NCI-H226 (cell line): ENCODE data around the gene IFNL3.
A peak's percentile ranks its signal among the peaks of the same experiment; 100 is the strongest.

ENCODE experiments used
- DNase-seq: peaks from one replicate; pipeline ENCODE4 v3.0.0-alpha.2; 2015

IFNL3 gene

DNA sequence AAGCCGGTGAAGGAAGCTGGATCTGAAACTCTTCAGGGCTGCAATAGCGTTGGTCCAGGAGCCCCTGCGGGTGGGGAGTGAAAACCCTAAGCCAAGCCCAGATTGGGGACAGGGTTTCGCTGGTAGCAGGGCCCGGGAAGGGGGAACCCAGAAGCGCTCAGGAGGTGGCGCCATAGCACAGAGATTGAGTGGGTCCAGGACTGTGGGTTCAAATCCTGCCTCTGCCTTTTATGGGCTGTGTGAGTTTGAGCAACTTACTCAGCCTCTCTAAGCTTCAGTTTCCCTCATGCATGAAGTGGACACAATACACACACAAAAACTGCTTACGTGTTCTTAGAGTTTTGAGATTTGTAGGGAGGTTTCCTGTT lies 32.4 kb downstream of the IFNL3 start:
- DNase-seq: no peak

DNA sequence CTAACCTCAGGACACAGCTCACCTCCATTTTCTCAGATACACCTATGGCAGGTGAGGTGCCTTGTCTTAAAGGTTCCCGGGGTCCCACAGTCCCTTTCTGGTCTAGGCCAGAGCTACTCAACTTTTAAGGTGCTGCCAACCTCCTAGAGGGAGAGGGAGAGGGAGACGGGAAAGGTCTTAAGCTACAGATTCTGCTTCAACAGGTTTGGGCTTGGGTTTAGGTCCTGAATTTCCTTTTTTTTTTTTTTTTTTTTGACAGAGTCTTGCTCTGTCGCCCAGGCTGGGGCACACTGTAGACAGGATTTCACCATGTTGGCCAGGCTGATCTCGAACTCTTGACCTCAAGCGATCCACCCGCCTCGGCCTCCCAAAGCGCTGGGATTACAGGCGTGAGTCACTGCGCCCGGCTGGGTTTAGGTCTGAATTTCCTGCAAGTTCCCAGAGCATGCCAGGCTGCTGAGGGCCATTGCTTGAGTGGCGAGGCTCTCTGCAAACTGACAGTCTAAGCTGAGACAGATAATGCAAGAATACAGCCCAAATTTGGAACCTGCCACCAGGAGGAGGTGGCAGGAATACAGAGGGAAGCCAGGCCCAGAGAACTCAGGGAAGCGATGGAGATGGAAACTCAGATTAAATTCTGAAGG lies 33.0 kb downstream of the IFNL3 start:
- no peak for DNase-seq

DNA sequence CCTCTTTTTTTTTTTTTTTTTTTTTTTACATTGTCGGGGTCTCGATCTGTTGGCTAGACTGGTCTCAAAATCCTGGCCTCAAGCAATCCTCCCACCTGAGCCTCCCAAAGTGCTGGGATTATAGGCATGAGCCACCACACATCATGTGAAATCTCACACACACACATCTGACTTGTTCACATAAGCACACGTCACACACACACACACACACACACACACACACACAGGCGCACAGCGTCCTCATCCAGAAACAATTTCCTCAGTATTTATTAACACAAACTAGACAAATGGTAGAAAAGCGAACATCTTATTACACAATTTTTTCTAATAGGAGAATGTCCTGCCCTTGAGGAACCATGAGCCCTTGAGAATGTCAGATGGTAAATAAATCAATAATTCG lies 35.6 kb downstream of the IFNL3 start:
- DNase-seq: no peak

DNA sequence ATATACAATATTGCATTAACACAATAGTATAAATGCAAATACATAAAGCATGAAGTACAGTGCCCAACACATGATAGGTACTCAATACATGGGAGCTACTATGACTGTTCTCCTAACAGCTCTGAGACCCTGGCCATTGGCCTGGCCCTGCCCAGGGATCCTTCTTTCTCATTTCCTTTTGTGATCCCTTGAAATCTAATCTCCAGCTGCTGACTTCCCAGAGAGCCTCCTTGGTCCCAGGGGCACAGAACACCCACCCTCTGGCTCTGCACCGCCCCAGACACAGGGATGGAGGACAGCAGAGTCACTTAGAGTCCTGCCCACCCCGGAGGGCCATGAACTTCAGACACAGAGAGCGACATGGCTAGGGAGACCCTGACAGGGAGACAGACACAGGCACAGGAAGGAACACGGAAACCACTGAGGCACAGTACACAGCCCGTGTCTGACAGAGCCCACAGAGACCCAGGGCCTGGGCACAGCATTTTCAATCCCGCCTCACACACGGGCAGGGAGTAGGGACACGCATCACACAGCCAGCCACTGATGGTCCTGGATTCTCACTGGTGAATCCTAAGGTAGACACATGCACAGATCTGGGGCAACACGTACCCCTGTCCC lies 36.5 kb downstream of the IFNL3 start:
- DNase-seq: no peak

DNA sequence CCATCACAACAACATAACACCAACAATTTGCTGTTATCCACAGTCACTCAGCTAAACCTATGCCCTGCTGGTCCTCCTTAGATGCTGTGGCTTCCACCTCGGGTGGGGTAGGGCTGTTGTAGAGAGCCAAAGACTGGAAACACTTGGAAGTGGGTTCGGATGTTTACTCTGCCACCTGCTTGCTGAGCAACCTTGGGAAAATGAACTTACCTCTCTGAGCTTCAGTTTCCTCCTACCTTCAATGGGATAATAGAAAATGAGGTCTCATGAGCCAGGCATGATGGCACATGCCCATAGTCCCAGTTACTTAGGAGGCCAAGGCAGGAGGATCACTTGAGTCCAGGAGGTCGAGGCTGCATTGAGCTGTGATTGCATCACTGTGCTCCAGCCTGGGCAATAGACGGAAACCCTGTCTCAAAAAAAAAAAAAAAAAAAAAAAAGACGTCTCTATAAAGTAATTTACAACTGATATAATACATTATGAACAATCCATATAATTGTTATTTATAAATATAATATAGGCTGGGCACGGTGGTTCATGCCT lies 37.4 kb downstream of the IFNL3 start:
- no peak for DNase-seq

DNA sequence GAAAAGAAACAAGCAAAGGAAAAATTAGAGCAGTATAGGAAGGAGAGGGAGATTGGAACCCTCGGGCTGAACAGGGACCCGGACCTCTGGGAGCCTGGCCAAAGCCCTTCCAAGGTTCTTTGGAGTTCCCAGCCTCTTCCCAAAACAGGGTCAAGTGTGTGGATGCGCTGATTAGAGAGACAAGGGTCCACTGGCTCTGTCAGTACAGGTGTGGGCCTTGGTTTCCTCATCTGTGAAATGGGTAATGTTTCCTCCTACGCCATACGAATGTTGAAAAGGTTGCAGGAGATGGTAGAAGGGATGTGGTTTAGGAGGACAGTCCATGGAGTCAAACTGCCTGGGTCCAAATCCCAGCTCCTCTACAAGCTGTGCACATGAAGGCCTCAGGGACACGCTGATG lies 38.7 kb downstream of the IFNL3 start:
- DNase-seq: no peak

DNA sequence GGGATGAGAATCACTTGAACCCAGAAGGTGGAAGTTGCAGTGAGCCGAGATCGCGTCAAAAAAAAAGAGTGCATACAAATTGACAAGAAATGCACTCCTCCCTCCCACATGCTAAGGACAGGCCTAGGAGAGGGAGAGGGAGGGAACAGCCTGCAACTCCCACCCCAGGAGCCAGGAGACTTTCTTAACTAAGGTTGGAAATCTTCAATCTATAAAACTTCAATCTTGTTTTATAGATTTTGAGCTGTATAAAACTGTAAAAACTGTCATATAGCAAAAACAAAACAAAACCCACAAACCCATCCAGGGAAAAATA lies 39.4 kb downstream of the IFNL3 start:
- DNase-seq: no peak

DNA sequence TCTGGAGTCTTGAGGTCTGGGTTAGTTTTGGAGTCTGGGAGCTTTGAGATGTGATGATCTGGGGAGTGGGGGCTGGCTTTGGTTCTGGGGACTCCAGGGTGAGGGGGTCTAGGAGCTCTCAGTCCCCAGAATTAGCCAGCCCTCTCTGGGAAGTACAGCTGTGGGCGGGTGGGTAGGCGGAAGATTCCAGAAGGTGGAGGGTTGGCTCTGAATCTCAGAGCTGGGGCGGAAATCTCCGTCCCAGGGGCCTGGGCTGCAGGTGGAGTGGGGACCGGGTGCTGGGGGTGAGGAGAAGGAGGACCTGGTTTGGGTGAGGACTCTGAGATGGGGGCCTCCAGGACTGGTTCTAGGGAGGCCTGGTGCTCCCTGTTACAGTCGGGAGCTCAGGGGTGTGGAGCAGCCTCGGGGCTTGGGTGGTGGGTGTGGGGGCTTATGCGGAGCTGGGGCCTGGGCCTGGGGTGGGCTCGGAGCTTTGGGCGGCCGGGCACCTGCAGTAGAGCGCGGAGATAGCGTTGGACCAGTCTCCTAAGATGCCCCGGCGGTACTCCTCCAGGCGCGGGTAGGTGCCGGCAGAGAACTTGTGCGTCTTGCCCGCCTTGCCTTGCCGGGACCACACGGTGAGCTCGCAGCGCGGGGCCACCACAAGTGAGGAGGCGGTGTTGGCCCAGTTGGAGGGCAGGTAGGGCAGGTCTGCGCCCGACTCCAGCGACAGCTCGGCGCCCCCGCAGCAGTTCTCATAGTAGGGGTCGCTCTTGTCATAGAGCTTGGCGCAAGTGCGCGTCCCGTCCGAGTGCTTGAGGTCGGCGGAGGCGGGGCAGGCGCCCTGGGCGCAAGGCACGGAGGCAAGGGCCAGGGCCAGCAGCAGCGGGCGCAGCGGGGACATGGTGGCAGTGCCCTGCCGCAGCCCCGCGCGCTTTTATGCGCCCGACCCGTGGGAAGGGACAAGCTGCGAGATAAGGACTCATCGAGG lies 41.1 kb downstream of the IFNL3 start, which contains the start of gene SYCN:
TSS of gene SYCN (minus strand) at position 892 of the 970 bp plus-strand sequence. CDS start at position 883, 9 bp downstream.
- DNase-seq: no peak

DNA sequence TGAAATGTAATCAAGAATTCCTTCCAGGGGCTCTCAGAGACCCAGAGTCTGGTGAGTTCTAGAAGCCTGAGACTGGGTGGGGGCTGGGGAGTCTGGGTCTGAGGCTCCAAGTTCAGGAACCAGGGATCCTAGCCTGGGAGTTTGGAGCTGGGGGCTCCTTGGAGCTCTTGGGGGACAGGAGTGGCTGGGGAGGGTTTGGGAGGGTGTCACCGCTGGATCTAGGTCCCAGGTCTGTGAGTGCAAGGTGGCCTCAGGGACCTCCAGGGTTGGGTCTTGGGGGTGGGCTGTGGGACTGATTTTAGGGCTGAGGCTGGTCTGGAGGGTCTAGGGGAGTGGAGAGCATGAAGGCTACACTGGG lies 41.8 kb downstream of the IFNL3 start:
- DNase-seq: no peak

DNA sequence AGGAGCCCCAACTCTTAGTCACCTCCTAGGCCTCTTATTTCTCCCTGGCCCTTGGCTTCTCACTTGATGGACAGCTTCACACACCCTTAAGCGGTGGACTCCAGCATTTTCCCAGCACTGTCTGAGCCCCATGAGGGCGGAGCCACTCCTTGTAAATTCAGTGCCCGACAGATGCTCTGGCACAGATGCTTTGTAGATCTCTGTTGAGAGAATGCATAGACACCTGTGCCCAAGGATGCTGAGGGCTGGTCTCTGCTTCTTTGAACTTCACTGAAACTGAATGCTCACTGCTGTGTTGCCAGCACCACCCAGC lies 44.0 kb downstream of the IFNL3 start:
- DNase-seq: no peak

DNA sequence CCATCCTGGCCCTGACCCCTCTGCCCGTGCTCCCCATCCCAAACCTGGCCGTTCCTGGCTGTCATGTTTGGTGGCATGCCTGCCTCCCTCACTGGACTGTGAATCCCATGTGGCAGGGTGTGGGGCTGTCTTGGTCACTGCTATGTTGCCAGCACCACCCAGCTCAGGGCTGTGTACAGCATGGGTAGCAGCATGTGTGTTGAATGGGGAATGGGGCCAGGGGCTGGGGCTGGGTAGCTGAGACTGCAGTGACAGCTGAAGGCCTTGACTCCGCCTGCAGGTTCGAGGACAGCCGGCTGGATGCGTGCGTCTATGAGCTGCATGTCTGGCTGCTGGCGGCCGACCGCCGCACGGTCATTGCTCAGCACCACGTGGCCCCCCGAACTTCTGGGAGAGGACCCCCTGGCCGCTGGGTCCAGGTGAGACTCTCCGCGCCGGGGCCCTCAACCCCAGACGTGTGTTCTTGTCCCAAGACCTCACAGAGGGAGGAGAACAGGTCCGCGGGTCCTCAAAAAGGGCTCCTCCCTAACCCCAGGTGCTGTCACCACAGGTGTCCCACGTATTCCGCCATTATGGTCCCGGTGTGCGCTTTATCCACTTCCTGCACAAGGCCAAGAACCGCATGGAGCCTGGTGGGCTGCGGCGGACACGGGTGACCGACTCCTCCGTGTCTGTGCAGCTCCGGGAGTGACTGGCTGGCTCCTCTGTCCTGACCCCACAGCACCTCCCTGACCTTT lies 44.6 kb downstream of the IFNL3 start:
- DNase-seq: no peak

DNA sequence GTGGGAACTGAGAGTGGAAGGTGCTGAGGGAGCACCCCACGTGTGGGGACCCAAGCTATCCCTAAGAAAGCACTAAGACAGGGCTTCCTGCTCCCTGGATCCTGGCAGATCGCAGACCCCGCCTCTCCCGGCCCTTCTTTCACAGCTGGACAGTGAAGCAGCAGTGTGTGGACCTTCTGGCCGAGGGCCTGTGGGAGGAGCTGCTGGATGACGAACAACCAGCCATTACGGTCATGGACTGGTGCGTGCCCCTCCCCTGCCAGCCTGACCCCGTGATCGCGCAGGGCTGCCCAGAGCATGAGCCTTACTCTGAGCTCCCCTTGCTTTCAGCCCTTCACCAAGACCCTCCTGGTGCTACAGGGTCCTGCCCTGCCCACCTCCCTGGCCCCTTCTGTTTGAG lies 45.8 kb downstream of the IFNL3 start:
- no peak for DNase-seq

DNA sequence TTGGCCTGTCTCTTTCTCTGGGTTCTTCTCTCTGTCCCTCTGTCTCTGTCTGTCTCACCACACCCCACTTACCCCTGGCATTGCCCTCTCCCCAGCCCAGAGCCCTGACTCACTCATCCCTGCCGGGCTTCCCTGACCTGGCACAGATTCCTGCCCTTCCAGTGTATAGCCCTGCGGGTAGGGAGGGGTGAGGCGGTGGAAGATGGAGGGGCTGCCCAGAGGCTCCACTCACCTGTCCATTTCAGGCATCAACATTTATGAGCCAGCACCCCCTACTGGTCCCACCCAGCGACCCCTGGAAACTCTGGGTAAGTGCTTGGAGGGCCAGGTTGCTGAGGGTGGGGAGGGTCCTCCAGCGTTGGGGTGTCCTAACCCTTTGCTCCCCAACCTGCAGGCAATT lies 47.0 kb downstream of the IFNL3 start:
- DNase-seq: peak; percentile 44

DNA sequence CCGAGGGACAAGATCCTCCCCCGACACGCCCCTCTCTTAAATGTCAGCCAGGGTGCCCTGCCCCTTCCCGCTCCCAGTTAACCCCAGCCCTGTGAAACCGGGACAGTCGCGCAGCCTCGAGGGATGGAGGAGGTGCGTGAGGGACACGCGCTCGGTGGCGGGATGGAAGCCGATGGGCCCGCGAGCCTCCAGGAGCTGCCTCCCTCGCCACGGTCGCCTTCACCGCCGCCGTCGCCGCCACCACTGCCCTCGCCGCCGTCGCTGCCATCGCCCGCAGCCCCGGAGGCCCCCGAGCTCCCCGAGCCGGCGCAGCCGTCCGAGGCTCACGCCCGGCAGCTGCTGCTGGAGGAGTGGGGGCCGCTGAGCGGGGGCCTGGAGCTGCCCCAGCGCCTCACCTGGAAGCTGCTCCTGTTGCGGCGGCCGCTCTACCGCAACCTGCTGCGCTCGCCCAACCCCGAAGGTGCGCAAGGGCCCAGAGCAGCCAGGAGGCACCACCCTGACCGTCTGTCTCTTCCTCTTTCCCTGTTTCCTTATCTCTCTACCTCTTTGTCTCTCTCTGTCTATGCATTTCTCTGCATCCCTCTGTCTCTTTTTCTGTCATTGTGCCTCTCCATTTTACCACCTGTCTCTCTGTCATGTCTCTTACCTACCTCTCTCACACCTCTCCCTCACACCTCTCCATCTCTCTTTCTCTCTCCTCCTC lies 47.8 kb downstream of the IFNL3 start, which contains the start of gene NCCRP1:
TSS of gene NCCRP1 (plus strand) at position 105 of the 703 bp plus-strand sequence. CDS start at position 124, 19 bp downstream.
- DNase-seq: no peak

DNA sequence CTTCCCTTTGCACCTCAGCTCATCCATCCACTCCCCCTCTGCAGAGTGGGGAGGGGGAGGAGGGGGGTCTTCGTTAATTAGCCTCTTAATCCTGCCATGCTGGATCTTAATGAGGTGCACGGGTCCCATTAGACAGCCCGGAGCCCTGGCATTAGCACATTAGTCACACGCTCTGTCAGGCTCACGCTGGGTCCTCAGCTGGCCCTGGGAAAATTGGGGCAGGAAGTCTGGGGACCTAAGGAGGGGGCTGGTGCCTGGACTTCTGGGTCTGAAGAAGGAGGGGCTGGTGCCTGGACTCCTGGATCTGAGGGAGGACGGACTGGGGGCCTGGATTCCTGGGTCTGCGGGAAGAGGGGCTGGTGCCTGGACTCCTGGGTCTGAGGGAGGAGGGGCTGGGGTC lies 48.5 kb downstream of the IFNL3 start:
- no peak for DNase-seq

DNA sequence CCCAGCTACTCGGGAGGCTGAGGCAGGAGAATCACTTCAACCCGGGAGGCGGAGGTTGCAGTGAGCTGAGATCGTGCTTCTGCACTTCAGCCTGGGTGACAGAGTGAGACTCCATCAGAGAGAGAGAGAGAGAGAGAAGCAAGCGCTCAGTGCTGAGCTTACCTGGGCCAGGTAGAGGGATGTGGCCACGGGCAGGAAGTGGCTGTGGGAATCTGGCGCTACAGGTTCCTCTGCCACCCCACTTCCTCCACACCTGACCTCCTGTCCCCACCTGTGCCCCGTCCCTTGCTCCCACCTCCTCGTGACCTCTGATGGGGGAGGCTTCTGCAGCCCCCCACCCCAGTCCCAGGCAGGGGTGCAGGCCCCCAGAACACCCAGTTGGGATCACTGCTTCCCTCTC lies 49.1 kb downstream of the IFNL3 start:
- no peak for DNase-seq

DNA sequence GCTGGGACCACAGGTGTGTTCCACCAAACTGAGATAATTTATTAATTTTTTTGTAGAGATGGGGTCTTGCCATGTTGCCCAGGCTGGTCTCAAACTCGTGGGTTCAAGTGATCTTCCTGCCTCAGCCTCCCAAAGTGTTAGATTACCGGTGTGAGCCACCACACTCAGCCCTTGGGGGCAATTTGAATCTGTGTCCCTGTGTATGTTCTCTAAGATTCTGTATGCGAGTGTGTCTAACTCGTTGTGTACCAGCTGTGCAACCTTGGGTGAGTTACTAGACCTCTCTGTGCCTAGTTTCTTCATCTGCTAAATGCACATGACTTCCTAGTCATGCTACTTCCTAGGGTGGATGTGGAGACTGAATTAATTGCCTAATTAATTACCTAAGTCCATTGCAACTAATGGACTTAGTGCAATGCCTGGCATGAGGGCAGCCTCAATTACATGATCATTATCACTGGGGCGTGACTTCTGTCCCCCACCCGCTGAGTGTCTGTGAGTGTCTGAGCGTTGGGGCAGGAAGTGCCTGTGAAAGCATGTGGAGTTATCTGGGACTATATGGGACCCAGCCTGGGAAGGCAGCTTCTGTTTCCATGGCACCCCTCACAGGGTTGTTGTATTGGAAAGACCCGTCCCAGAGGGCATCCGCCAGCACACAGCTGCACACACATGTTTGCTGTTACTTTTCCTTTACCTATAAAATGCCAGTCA lies 49.8 kb downstream of the IFNL3 start:
- DNase-seq: no peak

DNA sequence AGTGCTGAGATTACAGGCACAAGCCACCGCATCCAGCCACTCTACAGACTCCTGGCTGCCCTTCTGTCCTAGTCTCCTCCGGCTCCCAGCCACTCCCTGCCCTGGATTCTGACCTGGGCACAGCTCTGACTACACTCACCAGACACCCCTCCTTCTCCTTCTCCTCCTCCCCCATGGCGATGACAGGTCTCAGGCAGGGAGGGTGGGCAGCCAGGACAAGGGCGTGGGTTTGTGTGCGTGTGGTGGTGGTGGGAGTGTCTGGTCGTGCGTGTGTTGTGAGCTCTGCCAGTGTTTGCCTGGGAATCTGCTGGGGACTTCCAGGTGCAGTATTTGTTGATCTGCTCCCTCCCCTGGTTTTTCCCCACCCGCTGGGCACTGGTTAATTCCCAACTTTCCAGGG lies 51.0 kb downstream of the IFNL3 start:
- no peak for DNase-seq
